ENCODE results near the gene PTPRB.

DNA sequence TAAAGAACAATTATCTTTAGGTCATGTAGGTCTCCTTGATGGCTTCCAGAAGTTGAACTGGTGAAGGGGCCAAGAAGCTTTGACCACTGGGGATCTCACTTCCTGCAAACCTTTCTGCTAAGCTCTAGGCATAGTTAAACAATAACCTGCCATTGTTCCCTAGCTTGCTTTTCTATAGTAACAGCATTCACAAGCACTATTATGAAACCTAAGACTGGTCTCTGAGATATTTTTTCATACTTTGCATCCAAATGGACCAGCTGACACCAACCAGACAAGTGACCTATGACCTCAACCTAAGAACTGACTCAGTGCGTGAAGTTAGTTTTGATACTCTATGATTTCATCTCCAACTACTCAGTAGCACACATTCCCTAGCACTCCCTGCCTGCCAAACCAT lies 129.1 kb downstream of the PTPRB start:
- TF ChIP-seq POLR2AphosphoS5 (IDR thresholded peaks at IDR 0.05; ENCODE audit: low read depth, low read length) (no peak), POLR2A (IDR thresholded peaks at IDR 0.05; ENCODE audit: low read depth, low read length) (no peak), TAF1 (IDR thresholded peaks at IDR 0.05; ENCODE audit: low read depth, low read length) (no peak), PAX5 (IDR thresholded peaks at IDR 0.05; ENCODE audit: insufficient read depth, low read length, severe bottlenecking) (no peak)
